ENCODE results near the gene MYO3B.

DNA sequence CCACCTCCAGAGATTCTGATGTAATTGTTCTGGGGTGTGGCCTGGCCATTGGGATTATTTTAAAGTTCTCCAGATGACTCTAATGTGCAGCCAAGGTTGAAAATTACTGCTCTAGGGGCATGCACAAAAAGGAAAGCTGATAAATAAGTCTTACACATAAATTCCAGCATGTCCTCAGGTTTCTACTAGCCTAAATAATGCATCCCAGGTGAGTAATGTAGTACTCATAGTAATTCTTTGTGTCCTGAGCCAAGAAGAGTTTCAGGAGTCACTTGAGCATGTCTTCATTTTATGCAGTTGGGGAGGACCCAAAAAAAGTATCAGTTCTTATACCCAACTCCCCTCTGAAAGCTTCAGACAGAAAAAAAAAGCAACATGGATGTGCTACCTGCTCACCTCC, 407.1 kb downstream of the MYO3B start:
- TF ChIP-seq, protein P1, sequence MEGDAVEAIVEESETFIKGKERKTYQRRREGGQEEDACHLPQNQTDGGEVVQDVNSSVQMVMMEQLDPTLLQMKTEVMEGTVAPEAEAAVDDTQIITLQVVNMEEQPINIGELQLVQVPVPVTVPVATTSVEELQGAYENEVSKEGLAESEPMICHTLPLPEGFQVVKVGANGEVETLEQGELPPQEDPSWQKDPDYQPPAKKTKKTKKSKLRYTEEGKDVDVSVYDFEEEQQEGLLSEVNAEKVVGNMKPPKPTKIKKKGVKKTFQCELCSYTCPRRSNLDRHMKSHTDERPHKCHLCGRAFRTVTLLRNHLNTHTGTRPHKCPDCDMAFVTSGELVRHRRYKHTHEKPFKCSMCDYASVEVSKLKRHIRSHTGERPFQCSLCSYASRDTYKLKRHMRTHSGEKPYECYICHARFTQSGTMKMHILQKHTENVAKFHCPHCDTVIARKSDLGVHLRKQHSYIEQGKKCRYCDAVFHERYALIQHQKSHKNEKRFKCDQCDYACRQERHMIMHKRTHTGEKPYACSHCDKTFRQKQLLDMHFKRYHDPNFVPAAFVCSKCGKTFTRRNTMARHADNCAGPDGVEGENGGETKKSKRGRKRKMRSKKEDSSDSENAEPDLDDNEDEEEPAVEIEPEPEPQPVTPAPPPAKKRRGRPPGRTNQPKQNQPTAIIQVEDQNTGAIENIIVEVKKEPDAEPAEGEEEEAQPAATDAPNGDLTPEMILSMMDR (IDR thresholded peaks at IDR 0.05; ENCODE audit: low read depth, low read length) = no peak
- no peak for TF ChIP-seq EZH2phosphoT487 (IDR thresholded peaks at IDR 0.05; ENCODE audit: low read depth)
